NCI-H460 (cell line): Measurements from ENCODE around the gene IL1A. TPM values are rescaled to one million over a fixed set of nuclear protein-coding genes. Genes with fewer than 3 reads are reported as not detected.
A peak's percentile ranks its signal among the peaks of the same experiment; 100 is the strongest.

ENCODE experiments used
- DNase-seq: peaks from one replicate; pipeline ENCODE4 v3.0.0-alpha.2; 2016; ENCODE audit warnings: low read depth; ENCODE audit errors: extremely low read depth
- total RNA-seq: library from RNA; depleted of rRNA; stranded (reverse); fragments of >200 nt; shearing (Covaris generic); gene quantifications from 2 replicates; pipeline ENCODE4 v1.2.3, GENCODE V29; 2014

Gene IL1A
- total RNA-seq, 1 experiment from 2014 or later = 22.1 TPM

- DNase-seq = no peak
Observed at GRCh38 chr2:112767693-112768330, 16.5 kb downstream of the IL1A start.

GRCh38 chr2:112765251-112765650 lies 19.0 kb downstream of the IL1A start:
- no peak for DNase-seq

GRCh38 chr2:112764071-112765044 lies 19.9 kb downstream of the IL1A start, which contains the start of gene CKAP2L:
Gene CKAP2L, minus strand, starts transcription at chr2:112764609. Its CDS starts 11 bp downstream, at chr2:112764598.
- peak; percentile 98 for DNase-seq

GRCh38 chr2:112762276-112762675 lies 22.0 kb downstream of the IL1A start:
- no peak for DNase-seq

GRCh38 chr2:112760149-112760548 lies 24.1 kb downstream of the IL1A start:
- no peak for DNase-seq

GRCh38 chr2:112758711-112759110 lies 25.6 kb downstream of the IL1A start:
- DNase-seq = no peak

- no peak for DNase-seq
Observed at GRCh38 chr2:112757265-112757664, 27.0 kb downstream of the IL1A start.

- DNase-seq = no peak
Observed at GRCh38 chr2:112756207-112756606, 28.1 kb downstream of the IL1A start.

GRCh38 chr2:112755444-112755843 lies 28.8 kb downstream of the IL1A start:
- no peak for DNase-seq

- DNase-seq = no peak
Observed at GRCh38 chr2:112754564-112754963, 29.7 kb downstream of the IL1A start.

GRCh38 chr2:112752667-112753066 lies 31.6 kb downstream of the IL1A start:
- no peak for DNase-seq

GRCh38 chr2:112751451-112752197 lies 32.7 kb downstream of the IL1A start:
- no peak for DNase-seq

GRCh38 chr2:112750560-112750843 lies 33.8 kb downstream of the IL1A start:
- no peak for DNase-seq

GRCh38 chr2:112749755-112750559 lies 34.3 kb downstream of the IL1A start:
- DNase-seq = peak; percentile 72

GRCh38 chr2:112740527-112740926 lies 43.8 kb downstream of the IL1A start:
- DNase-seq = no peak

- DNase-seq = no peak
Observed at GRCh38 chr2:112737542-112738232, 46.6 kb downstream of the IL1A start.

- DNase-seq = no peak
Observed at GRCh38 chr2:112733871-112734270, 50.4 kb downstream of the IL1A start.

- no peak for DNase-seq
Observed at GRCh38 chr2:112733456-112733855, 50.8 kb downstream of the IL1A start.

- no peak for DNase-seq
Observed at GRCh38 chr2:112731479-112731878, 52.8 kb downstream of the IL1A start.

GRCh38 chr2:112730791-112731190 lies 53.5 kb downstream of the IL1A start:
- no peak for DNase-seq
